OCI-LY3 (cell line): ENCODE data around the gene FMNL2.

Experiments used
- H2AFZ ChIP-seq: fragments of 200-600, 300-600 bp; shearing (Covaris generic); 2 replicates; pipeline ENCODE4 v1.6.0; 2014; ENCODE audit warnings: antibody characterized with exemption, low read depth, low read length
- H3K27ac ChIP-seq: fragments of 200-600, 300-600 bp; sonication (generic); 2 replicates; pipeline ENCODE4 v1.5.1; 2014; ENCODE audit warnings: mild to moderate bottlenecking, low read length, moderate library complexity, mixed read lengths
- H3K27me3 ChIP-seq: fragments of 200-600, 300-600 bp; sonication (generic); 2 replicates; pipeline ENCODE4 v1.6.1; 2014; ENCODE audit warnings: low read depth, low read length, mixed read lengths
- H3K36me3 ChIP-seq: fragments of 200-600, 300-600 bp; sonication (generic); replicated peaks from 2 replicates; pipeline ENCODE3; 2014; ENCODE audit warnings: low read depth, low read length, mixed read lengths
- H3K4me1 ChIP-seq: fragments of 300-600, 200-600 bp; sonication (generic); 2 replicates; pipeline ENCODE4 v1.6.1; 2014; ENCODE audit warnings: low read length, mixed read lengths
- H3K4me2 ChIP-seq: fragments of 200-600, 300-600 bp; sonication (generic); 2 replicates; pipeline ENCODE4 v1.6.1; 2014; ENCODE audit warnings: low read length, mixed read lengths
- H3K4me3 ChIP-seq: fragments of 300-600, 200-600 bp; sonication (generic); 2 replicates; pipeline ENCODE4 v1.5.1; 2014; ENCODE audit warnings: antibody characterized with exemption, mild to moderate bottlenecking, low read length, moderate library complexity
- H3K79me2 ChIP-seq: fragments of 300-600, 200-600 bp; shearing (Covaris generic); 2 replicates; pipeline ENCODE4 v1.6.1; 2014; ENCODE audit warnings: mild to moderate bottlenecking, low read length, mixed read lengths
- H3K9ac ChIP-seq: fragments of 300-600, 200-600 bp; shearing (Covaris generic); 2 replicates; pipeline ENCODE4 v1.6.0; 2014; ENCODE audit warnings: mild to moderate bottlenecking, low read length, moderate library complexity
- H3K9me3 ChIP-seq: fragments of 200-600, 300-600 bp; shearing (Covaris generic); 2 replicates; pipeline ENCODE4 v1.6.1; 2014; ENCODE audit warnings: low read length, mixed read lengths; ENCODE audit not compliant: insufficient read depth
- H4K20me1 ChIP-seq: fragments of 200-600, 300-600 bp; sonication (generic); 2 replicates; pipeline ENCODE4 v1.6.1; 2016; ENCODE audit warnings: low read length, mixed read lengths; ENCODE audit not compliant: insufficient read depth
- CTCF ChIP-seq: fragments of 200-600, 300-600 bp; sonication (generic); IDR thresholded peaks from 2 replicates; pipeline ENCODE4 v1.5.1; 2014; ENCODE audit warnings: antibody characterized with exemption, low read length, low read depth
- EZH2phosphoT487 ChIP-seq: fragments of 200-600 bp; shearing (Covaris generic); IDR thresholded peaks from 2 replicates; pipeline ENCODE4 v1.6.1; 2018; ENCODE audit warnings: antibody characterized with exemption, mixed run types, low read depth

Gene FMNL2

GRCh38 chr2:152558158-152558984 lies 223.4 kb downstream of the FMNL2 start:
- Histone ChIP-seq H3K27me3 (no peaks in the 10 kb centered on the region), H2AFZ (no peak overlapping the region), H3K9me3 (no peaks in the 10 kb centered on the region), H3K4me3 (no peak overlapping the region), H3K4me1 (peaks cover 10% of the 10 kb centered on the region), H3K9ac (no peak overlapping the region), H4K20me1 (no peaks in the 10 kb centered on the region), H3K79me2 (no peaks in the 10 kb centered on the region), H3K4me2 (no peak overlapping the region; the same call in 1 of the 2 replicates), H3K27ac (no peak overlapping the region), H3K36me3 (no peaks in the 10 kb centered on the region)
- TF ChIP-seq CTCF: no peak
- TF ChIP-seq EZH2phosphoT487: no peak

GRCh38 chr2:152559008-152559407 lies 224.0 kb downstream of the FMNL2 start:
- H3K4me3 ChIP-seq: no peak overlapping the region
- H3K36me3 ChIP-seq: no peaks in the 10 kb centered on the region
- H3K9ac ChIP-seq: no peak overlapping the region
- H3K27ac ChIP-seq: no peak overlapping the region
- peaks cover 10% of the 10 kb centered on the region for H3K4me1 ChIP-seq
- H3K79me2 ChIP-seq: no peaks in the 10 kb centered on the region
- no peak overlapping the region for H2AFZ ChIP-seq
- H4K20me1 ChIP-seq: no peaks in the 10 kb centered on the region
- no peak overlapping the region; the same call in 1 of the 2 replicates for H3K4me2 ChIP-seq
- H3K9me3 ChIP-seq: no peaks in the 10 kb centered on the region
- no peaks in the 10 kb centered on the region for H3K27me3 ChIP-seq
- no peak for TF ChIP-seq CTCF
- no peak for TF ChIP-seq EZH2phosphoT487

GRCh38 chr2:152560166-152560565 lies 225.2 kb downstream of the FMNL2 start:
- TF ChIP-seq CTCF (no peak), EZH2phosphoT487 (no peak)
- H3K27ac ChIP-seq: no peak overlapping the region
- no peaks in the 10 kb centered on the region for H3K79me2 ChIP-seq
- no peak overlapping the region for H3K9ac ChIP-seq
- no peaks in the 10 kb centered on the region for H3K36me3 ChIP-seq
- no peak overlapping the region for H2AFZ ChIP-seq
- H3K9me3 ChIP-seq: no peaks in the 10 kb centered on the region
- peaks cover 3% of the 10 kb centered on the region for H3K4me1 ChIP-seq
- H3K4me3 ChIP-seq: no peak overlapping the region
- H4K20me1 ChIP-seq: no peaks in the 10 kb centered on the region
- no peaks in the 10 kb centered on the region for H3K27me3 ChIP-seq
- H3K4me2 ChIP-seq: no peak overlapping the region

- H3K9ac ChIP-seq: no peak overlapping the region
- no peak overlapping the region for H2AFZ ChIP-seq
- no peaks in the 10 kb centered on the region for H3K79me2 ChIP-seq
- H3K4me1 ChIP-seq: peaks cover 4% of the 10 kb centered on the region
- H3K9me3 ChIP-seq: no peaks in the 10 kb centered on the region
- H4K20me1 ChIP-seq: no peaks in the 10 kb centered on the region
- no peaks in the 10 kb centered on the region for H3K27me3 ChIP-seq
- no peak overlapping the region for H3K4me3 ChIP-seq
- no peak overlapping the region for H3K27ac ChIP-seq
- H3K36me3 ChIP-seq: no peaks in the 10 kb centered on the region
- H3K4me2 ChIP-seq: no peak overlapping the region
- TF ChIP-seq CTCF (no peak), EZH2phosphoT487 (no peak)
Observed at GRCh38 chr2:152560873-152561595, 226.1 kb downstream of the FMNL2 start.
